RWPE2 (cell line): ENCODE results near the gene MACROD2.

ENCODE experiments used
- ATAC-seq: fragments of 200-7000 bp; cut with Tn5 transposase; 3 replicates; pipeline ENCODE4 v1.9.1; 2021; ENCODE audit warnings: low read depth
- DNase-seq: peaks from one replicate; pipeline ENCODE4 v3.0.0-alpha.2; 2020; ENCODE audit warnings: low spot score
- H3K27ac ChIP-seq: fragments of 450-650 bp; 2 replicates; pipeline ENCODE4 v1.5.1; 2017; ENCODE audit warnings: mild to moderate bottlenecking; ENCODE audit not compliant: poor library complexity, severe bottlenecking
- H3K27me3 ChIP-seq: fragments of 250-450 bp; sonication (Bioruptor Pico); 2 replicates; pipeline ENCODE4 v1.5.1; 2021; ENCODE audit warnings: mild to moderate bottlenecking, moderate library complexity; ENCODE audit not compliant: insufficient read depth, poor library complexity, severe bottlenecking
- H3K36me3 ChIP-seq: fragments of 250-450 bp; sonication (Bioruptor Pico); 2 replicates; pipeline ENCODE4 v1.5.1; 2020; ENCODE audit warnings: low read depth, mild to moderate bottlenecking, moderate library complexity
- H3K4me1 ChIP-seq: fragments of 250-450 bp; sonication (Bioruptor Pico); 2 replicates; pipeline ENCODE4 v1.5.1; 2021; ENCODE audit warnings: mild to moderate bottlenecking, moderate library complexity; ENCODE audit not compliant: insufficient read depth, poor library complexity, severe bottlenecking
- H3K4me3 ChIP-seq: fragments of 250-450 bp; sonication (Bioruptor Pico); 2 replicates; pipeline ENCODE4 v1.5.1; 2021; ENCODE audit warnings: mild to moderate bottlenecking, moderate library complexity; ENCODE audit not compliant: severe bottlenecking
- H3K9me3 ChIP-seq: fragments of 250-450 bp; sonication (Bioruptor Pico); 2 replicates; pipeline ENCODE4 v1.5.1; 2021; ENCODE audit warnings: mild to moderate bottlenecking, moderate library complexity; ENCODE audit not compliant: severe bottlenecking
- TF ChIP-seq, protein P1 (sequence below): fragments of 450-650 bp; IDR thresholded peaks from one replicate; pipeline ENCODE4 v1.5.1; 2017; ENCODE audit warnings: mild to moderate bottlenecking, moderate library complexity; ENCODE audit not compliant: poor library complexity, severe bottlenecking

MACROD2 gene

DNA sequence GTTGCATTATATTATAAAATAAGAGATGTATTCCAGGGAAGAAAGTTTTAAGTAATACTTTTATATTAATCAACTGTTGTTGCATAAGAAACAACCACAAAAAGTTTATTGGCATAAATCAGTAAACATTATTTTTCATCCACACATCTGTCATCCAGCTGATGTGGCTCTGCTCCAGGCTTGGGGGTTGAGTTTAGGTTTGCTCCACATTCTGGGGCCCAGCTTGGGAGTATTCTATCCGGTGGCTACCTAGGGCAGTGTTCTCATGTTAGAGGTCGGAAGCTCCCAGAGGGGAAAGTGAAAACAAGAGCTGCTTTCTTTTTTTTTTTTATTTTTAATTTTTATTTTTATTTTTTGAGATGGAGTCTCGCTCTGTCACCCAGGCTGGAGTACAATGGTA, 1070.5 kb downstream of the MACROD2 start:
- ATAC-seq (no peak), DNase-seq (no peak)

DNA sequence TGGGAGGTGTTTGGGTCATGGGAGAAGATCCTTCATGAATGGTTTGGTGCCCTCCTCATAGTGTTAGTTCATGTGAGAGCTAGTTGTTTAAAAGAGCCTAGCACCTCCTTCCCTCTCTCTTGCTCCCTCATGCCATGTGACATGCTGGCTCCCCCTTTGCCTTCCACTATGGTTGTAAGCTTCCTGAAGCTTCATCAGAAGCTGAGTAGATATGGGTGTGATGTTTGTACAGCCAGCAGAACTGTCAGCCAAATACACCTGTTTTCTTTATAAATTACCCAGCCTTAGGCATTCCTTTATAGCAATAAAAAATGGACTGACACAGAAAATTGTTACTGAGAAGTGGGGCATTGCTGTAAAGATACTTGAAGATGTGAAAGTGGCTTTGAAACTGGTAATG, 1073.2 kb downstream of the MACROD2 start:
- Histone ChIP-seq H3K27me3 (no peaks in the 10 kb centered on the region), H3K4me1 (no peaks in the 10 kb centered on the region), H3K36me3 (no peaks in the 10 kb centered on the region), H3K4me3 (no peak overlapping the region), H3K9me3 (no peaks in the 10 kb centered on the region), H3K27ac (no peak overlapping the region)
- TF ChIP-seq, protein P1, sequence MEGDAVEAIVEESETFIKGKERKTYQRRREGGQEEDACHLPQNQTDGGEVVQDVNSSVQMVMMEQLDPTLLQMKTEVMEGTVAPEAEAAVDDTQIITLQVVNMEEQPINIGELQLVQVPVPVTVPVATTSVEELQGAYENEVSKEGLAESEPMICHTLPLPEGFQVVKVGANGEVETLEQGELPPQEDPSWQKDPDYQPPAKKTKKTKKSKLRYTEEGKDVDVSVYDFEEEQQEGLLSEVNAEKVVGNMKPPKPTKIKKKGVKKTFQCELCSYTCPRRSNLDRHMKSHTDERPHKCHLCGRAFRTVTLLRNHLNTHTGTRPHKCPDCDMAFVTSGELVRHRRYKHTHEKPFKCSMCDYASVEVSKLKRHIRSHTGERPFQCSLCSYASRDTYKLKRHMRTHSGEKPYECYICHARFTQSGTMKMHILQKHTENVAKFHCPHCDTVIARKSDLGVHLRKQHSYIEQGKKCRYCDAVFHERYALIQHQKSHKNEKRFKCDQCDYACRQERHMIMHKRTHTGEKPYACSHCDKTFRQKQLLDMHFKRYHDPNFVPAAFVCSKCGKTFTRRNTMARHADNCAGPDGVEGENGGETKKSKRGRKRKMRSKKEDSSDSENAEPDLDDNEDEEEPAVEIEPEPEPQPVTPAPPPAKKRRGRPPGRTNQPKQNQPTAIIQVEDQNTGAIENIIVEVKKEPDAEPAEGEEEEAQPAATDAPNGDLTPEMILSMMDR = no peak
- DNase-seq (no peak), ATAC-seq (no peak)

More for the DNA sequence above, 1070.5 kb downstream of the MACROD2 start:
- no peaks in the 10 kb centered on the region for H3K27me3 ChIP-seq
- H3K9me3 ChIP-seq = no peaks in the 10 kb centered on the region
- no peaks in the 10 kb centered on the region for H3K36me3 ChIP-seq
- no peak overlapping the region for H3K4me3 ChIP-seq
- no peak overlapping the region for H3K27ac ChIP-seq
- H3K4me1 ChIP-seq = no peaks in the 10 kb centered on the region
- TF ChIP-seq, protein P1 = no peak

DNA sequence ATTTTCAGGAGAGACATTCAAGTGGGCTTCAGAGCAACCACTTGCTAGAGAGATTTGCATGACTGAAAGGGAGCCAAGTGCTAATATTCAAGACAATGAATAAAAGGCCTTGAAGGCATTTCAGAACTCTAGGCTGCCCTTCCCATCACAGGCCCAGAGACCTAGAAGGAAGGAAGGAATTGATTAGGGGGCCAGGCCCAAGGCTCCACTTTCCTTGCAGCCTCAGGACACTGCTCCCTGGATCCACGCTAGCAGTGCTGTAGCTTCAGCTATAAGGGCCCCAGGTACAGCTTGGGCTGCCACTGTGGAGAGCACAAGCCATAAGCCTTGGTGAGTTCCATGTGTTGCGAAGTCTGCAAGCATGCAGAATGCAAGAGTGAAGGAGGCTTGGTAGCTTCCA, 1074.0 kb downstream of the MACROD2 start:
- ATAC-seq (no peak), DNase-seq (no peak)
- Histone ChIP-seq H3K36me3 (no peaks in the 10 kb centered on the region), H3K27me3 (no peaks in the 10 kb centered on the region), H3K9me3 (no peaks in the 10 kb centered on the region), H3K27ac (no peak overlapping the region), H3K4me1 (no peaks in the 10 kb centered on the region), H3K4me3 (no peak overlapping the region)
- TF ChIP-seq, protein P1 = no peak

DNA sequence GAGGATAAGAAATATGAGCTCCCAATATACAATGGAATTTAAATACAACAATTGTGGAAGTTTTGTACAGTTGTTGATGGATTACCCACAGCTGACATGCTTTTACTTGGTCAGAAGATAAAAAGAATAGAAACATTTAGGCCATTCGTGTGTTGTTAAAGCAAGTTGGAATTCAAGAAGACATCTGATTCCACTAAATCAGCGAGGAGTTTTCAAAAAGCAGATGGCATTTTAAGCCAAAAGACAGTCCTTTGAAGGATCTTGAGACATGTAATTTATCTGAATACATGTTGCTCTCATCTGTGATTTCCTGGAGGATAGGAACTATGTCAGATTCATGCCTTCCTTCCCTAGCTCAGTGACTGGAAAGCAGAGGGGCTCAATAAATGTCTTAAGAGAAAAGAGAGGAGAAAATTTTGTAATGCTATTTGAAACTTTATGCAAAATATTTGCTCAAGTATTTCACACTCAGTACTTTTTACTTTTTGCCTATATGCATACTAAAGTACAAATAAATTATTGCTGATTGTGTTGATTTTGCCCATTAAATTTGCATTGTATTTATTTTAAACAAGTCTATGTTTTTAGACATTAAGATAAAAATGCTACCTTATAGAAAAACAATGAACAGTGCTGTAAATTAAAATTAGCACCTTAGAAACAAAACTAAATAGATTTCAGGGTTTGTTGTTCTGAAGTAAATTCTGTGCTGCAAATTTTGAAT, 1075.9 kb downstream of the MACROD2 start:
- Histone ChIP-seq H3K27ac (no peak overlapping the region), H3K4me1 (no peaks in the 10 kb centered on the region), H3K36me3 (no peaks in the 10 kb centered on the region), H3K27me3 (no peaks in the 10 kb centered on the region), H3K4me3 (no peak overlapping the region), H3K9me3 (no peaks in the 10 kb centered on the region)
- TF ChIP-seq, protein P1 = no peak
- ATAC-seq (no peak), DNase-seq (no peak)

DNA sequence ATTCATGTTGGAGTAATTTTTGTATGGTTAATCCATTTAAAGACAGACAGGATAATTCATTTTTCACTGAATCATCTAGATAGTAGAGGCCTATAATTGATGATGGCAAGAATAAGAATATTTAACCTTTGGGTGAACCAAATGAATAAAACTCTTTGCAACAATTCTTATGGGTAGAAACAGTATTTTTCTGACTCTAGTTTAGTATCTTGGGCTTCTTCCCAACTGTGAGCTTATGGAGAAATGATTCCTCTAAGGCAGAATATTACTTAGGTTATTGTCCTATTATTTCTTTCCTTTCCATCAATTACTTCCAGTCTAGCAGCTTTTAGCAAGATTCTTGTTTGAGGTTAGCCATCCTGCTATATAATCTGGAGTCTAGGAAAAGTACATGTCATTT, 1077.0 kb downstream of the MACROD2 start:
- Histone ChIP-seq H3K36me3 (no peaks in the 10 kb centered on the region), H3K9me3 (no peaks in the 10 kb centered on the region), H3K27me3 (no peaks in the 10 kb centered on the region), H3K27ac (no peak overlapping the region), H3K4me1 (no peaks in the 10 kb centered on the region), H3K4me3 (no peak overlapping the region)
- DNase-seq = no peak
- ATAC-seq = no peak
- TF ChIP-seq, protein P1 = no peak
